Vagina (tissue), 2 donors: Measurements from ENCODE around the gene AGFG1.

Experiments used
- CTCF ChIP-seq, 3 experiments: fragments of 450-650 bp in 2 of 3; fragments of 200-600 bp in 1 of 3; sonication (generic) in 1 of 3; IDR thresholded peaks; one replicate each; pipeline ENCODE4 v1.5.1; 2017 to 2019; ENCODE audit warnings: antibody characterized with exemption in 3 of 3, mild to moderate bottlenecking in 2 of 3, moderate library complexity in 2 of 3
- POLR2A ChIP-seq, 2 donors: fragments of 450-650 bp; IDR thresholded peaks; one replicate each; pipeline ENCODE4 v1.6.1; 2017; ENCODE audit warnings: antibody characterized with exemption in 2 of 2, mild to moderate bottlenecking in 2 of 2, moderate library complexity in 2 of 2

- TF ChIP-seq CTCF (IDR thresholded peaks at IDR 0.05) (no peak), POLR2A (IDR thresholded peaks at IDR 0.05) (no peak)
These were observed 62.8 kb downstream of the AGFG1 start for GRCh38 chr2:227534714-227535113.
